Pons (tissue), 1 donor: ENCODE results near the gene TMEM151B.
A peak's percentile ranks its signal among the peaks of the same experiment; 100 is the strongest.

ENCODE experiments used
- DNase-seq: peaks from one replicate; pipeline ENCODE4 v3.0.0-alpha.2; 2016; ENCODE audit warnings: low spot score

Gene TMEM151B

GRCh38 chr6:44264154-44265006 lies 5.9 kb upstream of the TMEM151B start:
- peak; percentile 60 for DNase-seq

DNA sequence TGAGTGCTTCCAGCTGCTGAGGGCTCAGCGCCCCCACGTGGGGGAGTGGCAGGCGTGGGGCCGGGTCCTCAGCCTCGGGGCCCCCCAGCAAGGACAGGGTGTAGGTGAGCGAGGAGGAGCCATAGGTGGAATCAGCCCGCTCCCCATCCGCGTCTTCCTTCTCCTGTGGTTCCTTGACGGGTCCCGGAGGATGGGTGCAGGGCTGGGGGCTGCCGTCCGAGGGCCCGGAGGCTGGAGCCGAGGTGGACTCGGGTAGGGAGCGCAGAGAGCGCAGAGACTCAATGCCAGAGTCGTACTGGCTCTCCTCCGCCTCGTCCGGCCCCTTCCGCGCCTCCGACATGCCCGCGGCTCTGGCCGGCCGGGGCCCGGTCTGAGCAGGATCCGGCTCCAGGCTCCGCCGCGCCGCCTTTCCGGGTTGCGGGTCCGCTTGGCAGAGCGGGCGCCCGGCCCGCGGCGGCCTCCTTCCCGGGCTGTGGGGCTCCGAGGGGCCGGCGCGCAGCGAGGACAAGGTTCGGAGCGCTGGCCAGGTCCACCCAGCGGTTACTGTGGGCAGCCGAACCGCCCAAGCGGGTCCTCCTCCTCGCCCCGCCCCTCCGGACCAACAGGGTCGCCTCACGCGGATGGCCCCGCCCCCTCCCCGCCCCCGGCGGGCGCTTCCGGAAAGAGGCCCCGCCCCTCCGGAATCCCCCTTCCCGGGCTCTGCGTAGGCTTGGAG lies 5.1 kb upstream of the TMEM151B start, which contains the start of gene NFKBIE:
NFKBIE (minus strand) TSS at position 545 of the 715 bp plus-strand sequence; CDS start at position 340, 205 bp downstream.
- peak; percentile 87 for DNase-seq

DNA sequence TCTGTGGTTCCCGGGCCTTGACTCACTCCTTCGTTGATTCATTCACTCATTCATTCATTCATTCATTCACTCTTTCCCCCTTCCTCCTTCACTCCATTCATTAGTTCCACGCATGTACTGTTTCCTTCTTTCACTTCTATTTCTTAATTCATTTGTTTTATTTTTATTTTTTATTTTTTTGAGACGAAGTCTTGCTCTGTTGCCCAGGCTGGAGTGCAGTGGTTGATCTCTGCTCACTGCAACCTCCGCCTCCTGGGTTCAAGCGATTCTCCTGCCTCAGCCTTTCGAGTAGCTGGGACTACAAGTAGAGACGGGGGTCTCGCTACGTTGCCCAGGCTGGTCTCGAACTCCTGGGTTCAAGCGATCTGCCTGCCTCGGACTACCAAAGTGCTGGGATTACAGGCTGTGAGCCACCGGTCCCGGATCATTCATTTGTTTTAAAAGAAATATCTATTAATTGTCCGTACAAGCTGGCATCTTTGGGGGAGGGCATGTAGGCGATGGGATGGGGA lies 4.5 kb upstream of the TMEM151B start:
- DNase-seq, result no peak

GRCh38 chr6:44266347-44266746 lies 3.9 kb upstream of the TMEM151B start:
- DNase-seq, result no peak

DNA sequence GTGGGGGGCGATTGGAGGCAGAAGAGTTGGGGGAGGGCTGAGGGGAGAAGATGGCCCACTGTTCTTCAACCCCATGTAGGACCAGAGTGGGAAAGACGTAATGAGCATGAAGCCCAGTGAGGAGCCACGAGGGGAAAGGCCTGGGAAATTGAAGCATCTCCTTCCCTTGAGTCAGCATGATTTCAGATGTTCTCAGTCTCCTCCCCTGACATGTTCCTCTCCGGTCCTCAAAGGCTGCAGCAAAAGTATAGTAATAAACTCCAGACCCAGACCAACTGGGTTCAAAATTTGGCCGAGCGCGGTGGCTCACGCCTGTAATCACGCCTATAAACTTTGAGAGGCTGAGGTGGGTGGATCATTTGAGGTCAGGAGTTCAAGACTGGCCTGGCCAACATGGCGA lies 3.0 kb upstream of the TMEM151B start:
- DNase-seq, result no peak

DNA sequence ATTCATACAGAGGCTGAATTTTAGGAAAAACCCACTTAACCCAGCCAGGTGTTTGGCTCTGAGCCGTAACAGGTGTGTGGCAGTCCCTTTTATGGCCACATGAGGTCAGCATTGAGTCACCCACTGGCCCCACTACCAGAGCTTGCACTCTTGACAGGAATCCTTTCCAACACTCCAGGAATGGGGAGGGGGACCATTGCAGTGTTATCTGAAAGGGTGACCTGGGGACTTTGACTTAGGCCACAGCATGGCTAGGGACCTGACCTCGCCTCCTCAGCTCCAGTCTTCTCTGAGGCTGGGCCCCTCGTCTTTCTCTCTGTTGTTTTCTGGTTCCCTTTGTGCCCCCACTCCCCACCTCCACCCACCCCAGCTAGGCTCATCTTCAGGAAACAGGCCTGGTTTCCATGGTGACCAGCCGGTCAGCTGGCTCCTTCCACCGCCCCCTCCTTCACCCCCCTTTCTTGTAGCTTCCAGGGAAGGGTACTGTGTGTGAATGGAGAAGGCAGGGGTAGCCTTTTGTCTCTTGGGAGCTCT lies 2.1 kb upstream of the TMEM151B start:
- DNase-seq, result peak; percentile 54

- no peak for DNase-seq
Measured at GRCh38 chr6:44269178-44269920, 901 bp upstream of the TMEM151B start.

DNA sequence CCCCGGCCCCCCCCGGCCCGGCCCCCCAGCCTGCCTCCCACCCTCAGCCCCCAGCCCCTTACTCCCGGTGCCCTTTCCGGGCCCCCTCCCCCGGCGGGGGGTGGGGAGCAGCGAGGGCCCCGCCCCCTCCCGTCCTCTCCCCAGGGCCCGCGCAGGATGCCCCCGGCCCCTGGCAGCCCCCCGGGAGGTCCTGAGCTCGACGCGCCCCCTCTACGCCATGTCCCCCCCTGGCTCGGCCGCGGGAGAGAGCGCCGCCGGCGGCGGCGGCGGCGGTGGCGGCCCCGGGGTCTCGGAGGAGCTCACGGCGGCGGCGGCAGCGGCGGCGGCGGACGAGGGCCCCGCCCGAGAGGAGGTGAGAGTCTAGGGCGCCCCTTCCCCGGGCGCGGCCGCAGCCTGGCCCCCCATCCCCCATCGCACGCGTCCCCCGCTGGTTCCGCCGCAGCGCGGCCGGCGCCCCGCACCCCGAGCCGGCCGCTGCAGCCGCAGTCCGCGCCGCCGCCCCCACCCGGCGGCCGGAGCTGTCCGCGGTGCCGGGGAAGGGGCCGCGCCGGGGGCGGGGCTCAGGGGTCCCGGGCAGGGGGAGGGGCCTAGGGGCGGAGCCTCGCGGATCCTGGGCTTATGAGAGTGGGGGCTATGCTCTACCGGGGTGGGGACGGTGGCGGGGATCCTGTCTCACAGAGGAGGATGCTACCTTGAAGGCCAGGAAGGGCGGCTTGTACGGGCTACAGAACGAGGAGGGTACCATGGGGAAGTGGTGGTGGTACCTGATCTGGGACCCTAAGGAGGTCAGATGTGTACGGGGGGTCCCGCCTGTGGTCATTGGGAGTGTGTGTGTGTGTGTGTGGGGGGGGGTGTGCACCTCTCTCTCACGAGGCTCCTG lies 516 bp downstream of the TMEM151B start:
- no peak for DNase-seq

GRCh38 chr6:44271406-44271723 lies 1.1 kb downstream of the TMEM151B start:
- DNase-seq, result no peak

DNA sequence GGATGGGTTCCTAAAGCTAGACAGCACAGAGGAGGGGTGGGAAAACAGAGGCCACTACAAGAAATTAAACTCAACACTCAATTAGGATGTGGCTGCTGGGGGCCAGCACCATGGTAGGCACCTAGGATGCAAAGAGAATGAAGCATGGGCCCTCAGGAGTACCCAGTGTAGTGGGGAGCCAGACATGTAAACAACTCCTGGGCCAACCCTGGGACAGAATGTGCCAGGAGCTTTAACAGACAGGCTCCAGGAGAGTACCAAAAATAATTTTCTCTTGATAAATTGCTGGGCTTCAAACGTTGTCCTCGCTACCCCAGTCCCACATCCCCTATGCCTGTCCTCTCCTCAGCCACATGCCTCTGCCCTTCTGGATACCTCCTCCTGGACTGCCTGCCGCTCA lies 1.7 kb downstream of the TMEM151B start:
- no peak for DNase-seq

DNA sequence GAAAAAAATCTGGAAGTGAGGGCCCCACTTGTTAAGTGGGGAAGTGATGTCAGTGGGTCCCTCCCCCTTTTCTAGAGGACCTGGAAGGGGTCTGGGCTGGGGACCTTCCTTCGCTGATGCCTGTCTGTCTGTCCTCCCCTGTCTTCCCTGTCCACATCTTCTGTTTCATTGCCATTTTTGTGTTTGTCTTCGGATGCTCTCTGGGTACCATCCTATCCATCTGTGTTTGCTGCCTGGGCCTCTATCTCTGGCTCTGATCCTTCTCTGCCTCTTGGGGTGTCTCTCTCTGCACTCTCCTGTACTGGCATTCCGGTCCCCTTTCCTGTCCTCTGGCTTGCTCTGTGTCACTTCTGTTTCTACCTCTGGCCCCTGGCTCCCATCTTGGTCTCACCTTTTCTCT lies 2.3 kb downstream of the TMEM151B start:
- no peak for DNase-seq

DNA sequence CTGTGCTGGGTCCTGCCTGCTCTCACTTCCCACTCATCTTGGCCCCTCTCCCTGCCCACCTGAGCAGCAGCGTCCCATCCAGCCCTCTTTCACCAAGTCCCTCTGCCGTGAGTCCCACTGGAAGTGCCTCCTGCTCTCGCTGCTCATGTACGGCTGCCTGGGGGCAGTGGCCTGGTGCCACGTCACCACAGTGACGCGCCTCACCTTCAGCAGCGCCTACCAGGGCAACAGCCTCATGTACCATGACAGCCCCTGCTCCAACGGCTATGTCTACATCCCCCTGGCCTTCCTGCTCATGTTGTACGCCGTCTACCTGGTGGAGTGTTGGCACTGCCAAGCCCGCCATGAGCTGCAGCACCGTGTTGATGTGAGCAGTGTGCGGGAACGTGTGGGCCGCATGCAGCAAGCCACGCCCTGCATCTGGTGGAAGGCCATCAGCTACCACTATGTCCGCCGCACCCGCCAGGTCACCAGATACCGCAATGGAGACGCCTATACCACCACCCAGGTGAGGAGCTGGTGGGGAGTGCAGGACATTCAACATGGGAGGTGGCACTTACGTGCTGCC lies 2.8 kb downstream of the TMEM151B start:
- DNase-seq, result no peak

DNA sequence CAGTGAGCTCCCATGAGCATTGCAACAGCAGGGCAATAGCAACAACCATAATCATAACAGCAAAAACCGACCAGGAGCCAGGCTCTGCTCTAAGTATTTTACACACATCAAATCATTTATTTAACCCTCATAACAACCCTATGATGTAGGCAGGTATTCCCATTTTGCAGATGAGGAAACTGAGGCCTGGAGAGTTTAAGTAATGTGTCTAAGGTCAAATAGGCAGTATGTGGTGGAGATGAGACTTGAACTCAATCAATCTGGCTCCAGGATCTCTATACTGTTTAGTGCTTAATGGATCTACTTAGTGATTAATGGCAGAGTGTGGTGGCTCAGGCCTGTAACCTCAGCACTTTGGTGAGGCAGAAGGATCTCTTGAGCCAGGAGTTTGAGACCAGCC lies 3.4 kb downstream of the TMEM151B start:
- no peak for DNase-seq

- no peak for DNase-seq
Measured at GRCh38 chr6:44275271-44275748, 5.1 kb downstream of the TMEM151B start.

- DNase-seq, result no peak
Measured at GRCh38 chr6:44275749-44276648, 5.7 kb downstream of the TMEM151B start.

GRCh38 chr6:44276667-44277640 lies 6.7 kb downstream of the TMEM151B start:
- no peak for DNase-seq

GRCh38 chr6:44277763-44278162 lies 7.5 kb downstream of the TMEM151B start:
- no peak for DNase-seq

DNA sequence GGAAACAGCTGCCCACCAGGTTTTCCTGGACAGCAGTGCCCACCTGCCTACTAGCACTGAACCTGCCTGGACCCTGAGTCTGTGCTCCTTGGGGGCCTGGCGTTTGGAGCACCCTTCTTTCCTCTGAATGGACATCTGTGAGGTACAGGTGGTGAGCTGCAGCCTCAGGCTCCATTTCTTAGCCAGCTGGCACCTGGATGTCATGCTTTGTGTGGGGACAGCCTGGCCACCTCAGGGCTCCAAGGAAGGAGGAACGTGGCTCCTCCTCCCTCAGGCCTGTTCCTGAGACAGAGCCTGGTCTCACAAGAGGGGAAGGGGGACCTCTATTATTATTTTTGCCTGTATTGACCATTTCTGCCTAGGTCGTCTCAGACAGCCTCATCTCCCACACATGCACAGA lies 8.1 kb downstream of the TMEM151B start:
- no peak for DNase-seq
